GM18951 (cell line): ENCODE data around the gene RAD1.

Experiments used
- POLR2A ChIP-seq: IDR thresholded peaks from 4 replicates; pipeline ENCODE4 v1.6.1; 2011; ENCODE audit warnings: mild to moderate bottlenecking; ENCODE audit not compliant: insufficient read length, insufficient read depth; ENCODE audit errors: extremely low read depth
- in situ Hi-C: fragments of 300-500 bp; cut with MboI; formaldehyde crosslinking; loops from one replicate; pipeline ENCODE4 v1.12.0; 2022; ENCODE audit warnings: low sequenced_read_pairs, mixed read lengths, inconsistent platforms; ENCODE audit not compliant: unreplicated experiment

The RAD1 gene

DNA sequence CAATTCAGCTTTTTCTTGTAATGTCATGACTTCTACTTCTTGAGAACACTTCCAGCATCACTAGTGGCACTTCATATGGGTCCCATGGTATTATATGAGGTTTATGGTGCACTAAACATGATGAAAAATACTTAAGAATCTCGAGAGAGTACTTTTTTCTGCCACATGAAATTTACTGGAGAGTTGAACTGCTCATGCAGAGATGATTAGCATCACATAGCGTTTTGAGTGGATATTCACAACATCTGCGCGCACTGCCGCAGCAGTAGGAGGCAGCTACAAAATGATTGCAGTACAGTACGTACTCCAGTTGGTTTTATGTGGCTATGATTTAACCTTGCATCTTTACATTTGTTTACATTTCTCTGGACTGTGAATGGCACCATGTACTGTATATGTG is 14.7 kb downstream of the RAD1 start:
- in situ Hi-C loops = loop anchor here (25.0 kb wide), 1 partner anchor 413 kb away; no protein-coding TSS in a partner anchor
- TF ChIP-seq POLR2A = no peak

DNA sequence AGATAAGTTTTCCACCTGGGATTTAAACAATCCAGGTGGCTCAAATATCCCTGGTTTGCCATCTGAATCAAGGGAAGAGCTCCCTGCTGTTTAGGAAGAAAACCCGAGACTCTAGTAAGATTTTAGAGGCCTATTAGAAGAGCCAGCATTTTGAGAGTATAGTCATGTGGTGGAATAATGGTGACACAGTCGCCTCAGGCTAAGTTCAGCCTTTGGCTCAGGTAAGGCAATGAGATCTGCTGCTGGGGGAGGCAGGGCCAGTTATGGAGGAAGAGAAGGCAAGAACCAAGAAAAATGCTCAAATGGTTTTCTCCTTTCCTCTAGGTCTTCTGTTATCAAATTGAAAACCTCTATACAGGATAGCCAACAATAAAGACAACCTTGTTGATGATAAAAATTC is 16.2 kb downstream of the RAD1 start:
- in situ Hi-C loops = no loop called here
- no peak for TF ChIP-seq POLR2A

GRCh38 chr5:34898258-34898895 is 16.9 kb downstream of the RAD1 start:
- no peak for TF ChIP-seq POLR2A
- in situ Hi-C loops = no loop called here

GRCh38 chr5:34897646-34898045 is 17.7 kb downstream of the RAD1 start:
- TF ChIP-seq POLR2A = no peak
- in situ Hi-C loops = no loop called here

- in situ Hi-C loops = no loop called here
- no peak for TF ChIP-seq POLR2A
These were observed 19.5 kb downstream of the RAD1 start for GRCh38 chr5:34895641-34896419.

DNA sequence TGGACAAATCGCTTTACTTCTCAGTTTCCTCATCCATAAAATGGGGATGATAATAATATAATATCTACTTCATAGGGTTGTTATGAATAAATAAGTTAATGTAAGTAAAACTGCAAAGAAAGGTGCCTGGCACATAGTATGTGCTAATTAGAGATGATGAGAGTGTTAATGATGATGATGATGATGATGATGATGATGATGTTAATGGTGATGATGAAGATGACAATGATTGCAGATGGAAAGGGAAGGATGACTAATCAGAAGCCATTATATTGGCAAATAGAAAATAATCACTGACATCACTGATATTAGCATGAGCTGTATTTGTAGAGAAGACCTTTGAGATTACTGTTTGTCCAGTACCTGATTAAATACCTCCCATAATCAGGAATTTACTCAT is 20.6 kb downstream of the RAD1 start:
- in situ Hi-C loops = no loop called here
- TF ChIP-seq POLR2A = no peak

- no peak for TF ChIP-seq POLR2A
- in situ Hi-C loops = no loop called here
These were observed 22.9 kb downstream of the RAD1 start for GRCh38 chr5:34892414-34892813.

DNA sequence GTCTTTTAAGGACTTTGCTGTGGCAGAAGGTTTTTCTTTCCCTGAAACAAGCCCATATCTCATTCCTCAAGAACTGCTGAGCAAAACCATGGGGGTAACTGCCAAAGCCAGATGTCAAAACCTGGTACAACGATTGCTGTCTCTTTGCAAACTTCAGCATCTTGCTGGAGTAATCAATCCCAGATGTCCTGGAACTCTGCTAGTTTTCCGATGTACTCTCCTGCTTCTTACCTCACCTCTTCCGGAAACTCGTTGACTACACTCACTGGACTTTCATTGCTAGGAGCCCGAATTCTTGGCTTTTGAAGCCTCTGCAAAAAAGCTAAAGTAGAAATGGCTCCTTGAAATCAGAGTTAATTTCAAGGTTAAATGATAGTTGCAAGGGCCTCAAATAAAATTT is 23.3 kb downstream of the RAD1 start:
- no peak for TF ChIP-seq POLR2A
- in situ Hi-C loops = no loop called here

GRCh38 chr5:34889394-34889793 is 25.9 kb downstream of the RAD1 start:
- in situ Hi-C loops = no loop called here

GRCh38 chr5:34886392-34887119 is 28.7 kb downstream of the RAD1 start:
- no peak for TF ChIP-seq POLR2A
- in situ Hi-C loops = no loop called here

More at GRCh38 chr5:34889394-34889793, 25.9 kb downstream of the RAD1 start:
- no peak for TF ChIP-seq POLR2A

DNA sequence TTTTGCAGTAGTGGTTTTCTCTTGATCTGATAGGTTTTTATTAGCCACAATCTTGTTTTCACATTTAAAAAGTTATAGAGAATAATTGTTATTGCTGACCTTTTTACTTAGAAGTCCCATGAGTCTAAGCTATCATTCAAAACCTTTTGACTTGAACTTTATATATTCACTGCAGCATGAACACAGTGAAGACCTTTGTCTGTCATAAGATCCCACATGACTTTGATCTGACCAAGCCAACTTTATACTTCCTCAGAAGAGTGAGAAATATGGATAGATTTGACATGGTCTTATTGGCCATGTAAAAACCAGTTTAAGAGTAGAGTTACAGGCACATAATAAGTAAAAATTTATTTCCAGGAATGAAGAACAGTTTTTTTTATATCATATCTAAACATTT is 34.1 kb downstream of the RAD1 start:
- no peak for TF ChIP-seq POLR2A
- in situ Hi-C loops = no loop called here

- no peak for TF ChIP-seq POLR2A
- in situ Hi-C loops = no loop called here
These were observed 39.0 kb downstream of the RAD1 start for GRCh38 chr5:34876275-34876674.

GRCh38 chr5:34870382-34870781 is 44.9 kb downstream of the RAD1 start:
- TF ChIP-seq POLR2A = no peak
- in situ Hi-C loops = no loop called here
